ENCODE measurements around the gene MIF4GD.
"Not testable (repeated sequence)": the region's sequence is repeated elsewhere in the genome, so short reads cannot be mapped to it uniquely, and the experiment has no call there.

MIF4GD gene, protein sequence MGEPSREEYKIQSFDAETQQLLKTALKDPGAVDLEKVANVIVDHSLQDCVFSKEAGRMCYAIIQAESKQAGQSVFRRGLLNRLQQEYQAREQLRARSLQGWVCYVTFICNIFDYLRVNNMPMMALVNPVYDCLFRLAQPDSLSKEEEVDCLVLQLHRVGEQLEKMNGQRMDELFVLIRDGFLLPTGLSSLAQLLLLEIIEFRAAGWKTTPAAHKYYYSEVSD

DNA sequence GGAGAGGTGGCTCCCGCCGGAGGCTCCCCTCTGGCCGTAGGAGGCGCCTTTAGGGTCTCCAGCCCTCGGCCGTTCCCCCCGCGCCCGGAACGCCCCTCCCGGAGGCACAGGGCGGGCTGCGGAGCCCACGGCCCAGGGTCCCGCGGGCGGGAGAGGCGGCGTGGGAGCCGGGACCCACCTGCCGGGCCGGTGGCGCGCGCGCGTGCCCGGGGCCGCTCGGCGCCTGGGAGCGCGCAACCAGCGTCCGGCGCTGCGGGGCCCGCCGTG, at the start of gene MIF4GD:
Gene MIF4GD, minus strand, starts transcription at position 266 of the 267 bp plus-strand sequence. CDS start 1,036 bp downstream, outside the sequence.
- no peak for DNase-seq

- no peak for DNase-seq
These were observed 49.1 kb upstream of the MIF4GD start for GRCh38 chr17:75319904-75320691.

GRCh38 chr17:75318615-75319222, 47.7 kb upstream of the MIF4GD start:
- no peak for DNase-seq

DNA sequence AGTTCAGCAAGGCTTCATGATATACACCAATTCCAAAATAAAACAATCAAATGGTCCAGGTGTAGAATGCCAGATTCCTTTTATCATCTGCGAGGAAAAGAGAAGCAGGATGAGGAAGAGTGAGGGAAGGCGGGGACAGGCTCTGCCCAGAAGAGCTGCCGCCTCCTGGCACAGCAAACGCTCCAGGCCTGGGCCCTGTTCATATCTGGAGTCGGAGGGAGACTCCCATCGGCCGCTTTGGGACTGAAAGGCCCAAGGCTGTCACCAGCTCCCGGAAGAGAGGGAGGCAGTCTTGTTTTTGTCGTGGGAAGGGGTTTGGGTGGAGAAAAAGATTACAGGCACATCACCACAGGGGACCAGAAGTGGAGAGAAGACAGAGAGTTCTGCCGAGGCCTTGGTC, 47.2 kb upstream of the MIF4GD start:
- DNase-seq = no peak

- DNase-seq = no peak
These were observed 46.6 kb upstream of the MIF4GD start for GRCh38 chr17:75317671-75318070.

GRCh38 chr17:75316253-75316652, 45.2 kb upstream of the MIF4GD start:
- DNase-seq = no peak

GRCh38 chr17:75315541-75316243, 44.7 kb upstream of the MIF4GD start:
- DNase-seq = no peak

DNA sequence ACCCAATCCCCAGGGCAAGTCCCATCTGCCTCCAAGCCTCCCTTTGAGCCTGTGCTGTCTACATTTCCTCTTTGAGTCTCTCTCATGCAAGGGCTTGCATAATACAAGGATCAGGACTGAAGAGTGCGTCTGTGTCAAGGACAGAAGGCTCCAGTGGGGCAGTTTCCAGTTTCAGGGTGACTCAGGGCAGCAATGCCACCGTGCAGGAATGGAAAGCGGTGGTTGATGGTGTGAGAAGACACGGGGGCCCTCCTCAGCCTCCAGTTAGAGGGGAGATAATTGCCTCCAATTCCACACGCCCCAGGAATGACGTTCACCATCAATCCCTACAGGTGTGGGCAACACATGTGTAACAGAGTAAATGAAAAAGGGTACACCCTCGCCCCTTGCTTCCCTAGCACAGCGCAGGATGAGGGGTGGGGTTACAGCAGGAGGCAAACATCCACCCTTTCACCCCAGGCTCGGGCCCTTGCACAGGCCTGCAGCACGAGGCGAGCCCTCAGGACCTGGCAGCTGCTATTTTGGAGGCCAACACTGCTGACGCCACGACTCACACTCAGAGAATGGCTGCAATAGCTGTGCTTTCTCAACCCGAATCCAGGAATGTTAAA, 43.0 kb upstream of the MIF4GD start:
- DNase-seq = peak; percentile 94

- DNase-seq = no peak
These were observed 38.0 kb upstream of the MIF4GD start for GRCh38 chr17:75308732-75309629.

GRCh38 chr17:75307957-75308731, 37.1 kb upstream of the MIF4GD start:
- no peak for DNase-seq

GRCh38 chr17:75301502-75302206, 30.6 kb upstream of the MIF4GD start:
- no peak for DNase-seq

- DNase-seq = no peak
These were observed 30.0 kb upstream of the MIF4GD start for GRCh38 chr17:75301049-75301448.

DNA sequence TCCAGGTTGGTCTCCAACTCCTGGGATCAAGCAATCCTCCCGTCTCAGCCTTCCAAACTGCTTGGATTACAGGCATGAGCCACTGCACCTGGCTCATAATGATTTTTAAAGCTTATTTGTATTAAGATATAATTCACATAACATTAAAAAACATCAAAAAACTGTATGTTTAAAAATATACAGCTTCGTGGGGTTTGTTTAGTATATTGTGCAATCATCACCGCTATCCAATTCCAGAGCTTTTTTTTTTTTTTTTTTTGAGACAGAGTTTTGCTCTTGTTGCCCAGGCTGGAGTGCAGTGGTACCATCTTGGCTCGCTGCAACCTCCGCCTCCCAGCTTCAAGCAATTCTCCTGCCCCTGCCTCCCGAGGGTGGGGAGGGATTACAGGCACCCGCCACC, 29.2 kb upstream of the MIF4GD start:
- DNase-seq = no peak

DNA sequence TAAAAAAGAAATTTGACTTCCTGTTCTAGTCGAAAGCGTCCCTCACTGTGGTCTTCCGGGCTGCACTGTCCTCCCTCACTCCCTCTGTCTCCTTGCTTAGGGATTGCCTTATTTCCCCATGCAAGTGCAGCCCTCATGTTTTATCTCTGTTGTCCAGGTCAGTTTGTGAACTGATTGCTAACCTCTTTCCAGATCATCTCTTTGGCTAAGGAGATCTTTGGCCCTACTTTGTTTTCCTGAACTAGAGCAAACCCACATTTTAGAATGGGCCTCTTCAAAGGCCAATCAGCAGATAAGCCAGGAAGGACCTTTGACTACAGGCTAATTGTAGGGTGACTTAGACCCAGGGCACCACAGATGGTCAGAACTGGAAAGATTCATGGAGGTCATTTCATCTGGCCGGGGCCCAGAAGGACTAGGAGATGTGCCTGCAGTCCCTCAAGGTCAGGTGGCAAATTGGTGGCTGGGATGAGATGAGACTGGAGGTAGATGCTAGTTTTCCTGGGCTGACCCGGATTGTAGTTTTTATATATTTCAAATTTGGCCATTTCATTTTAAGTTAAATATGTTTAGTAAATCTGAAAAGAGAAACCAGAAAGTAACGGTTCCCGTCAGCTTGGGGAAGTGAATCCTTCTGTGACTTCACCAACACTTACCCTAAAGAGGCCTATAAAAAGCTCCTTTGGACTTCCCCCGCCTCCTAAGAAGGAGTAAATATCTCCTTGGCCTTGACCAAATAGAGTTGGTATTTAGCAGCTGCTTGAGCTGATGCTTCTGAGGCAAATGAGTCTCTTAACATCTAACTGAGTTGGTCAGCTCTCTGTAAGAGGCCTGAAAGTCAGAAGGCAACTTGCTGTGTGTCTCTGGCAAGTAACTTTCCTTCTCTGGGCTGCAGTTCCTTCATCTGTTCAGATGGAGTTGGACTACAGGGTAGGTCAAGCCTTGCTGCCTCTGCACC, 24.4 kb upstream of the MIF4GD start:
- no peak for DNase-seq

DNA sequence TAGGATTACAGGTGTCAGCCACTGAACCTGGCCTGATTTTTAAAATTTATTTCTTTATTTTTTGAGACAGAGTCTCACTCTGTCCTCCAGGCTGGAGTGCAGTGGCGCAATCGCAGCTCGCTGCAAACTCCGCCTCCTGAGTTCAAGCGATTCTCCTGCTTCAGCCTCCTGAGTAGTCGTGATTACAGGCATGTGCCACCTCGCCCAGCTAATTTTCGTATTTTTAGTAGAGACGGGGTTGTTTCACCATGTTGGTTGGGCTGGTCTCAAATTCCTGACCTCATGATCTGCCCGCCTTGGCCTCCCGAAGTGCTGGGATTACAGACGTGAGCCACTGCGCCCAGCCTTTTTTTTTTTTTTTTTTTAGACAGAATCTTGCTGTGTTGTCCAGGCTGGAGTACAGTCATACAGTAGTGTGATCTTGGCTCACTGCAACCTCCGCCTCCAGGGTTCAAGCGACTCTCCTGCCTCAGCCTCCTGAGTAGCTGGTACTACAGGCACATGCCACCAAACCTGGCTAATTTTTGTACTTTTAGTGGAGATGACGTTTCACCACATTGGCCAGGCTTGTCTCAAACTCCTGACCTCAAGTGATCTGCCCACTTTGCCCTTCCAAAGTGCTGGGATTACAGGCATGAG, 21.9 kb upstream of the MIF4GD start:
- DNase-seq = not testable (repeated sequence)

GRCh38 chr17:75289832-75290337, 18.9 kb upstream of the MIF4GD start:
- DNase-seq = peak; percentile 96 to 97

GRCh38 chr17:75289115-75289831, 18.2 kb upstream of the MIF4GD start, which contains the start of gene SLC25A19:
Gene SLC25A19 (minus strand): TSS chr17:75289433. CDS start chr17:75286764, 2,669 bp downstream.
- peak; percentile 100 for DNase-seq

DNA sequence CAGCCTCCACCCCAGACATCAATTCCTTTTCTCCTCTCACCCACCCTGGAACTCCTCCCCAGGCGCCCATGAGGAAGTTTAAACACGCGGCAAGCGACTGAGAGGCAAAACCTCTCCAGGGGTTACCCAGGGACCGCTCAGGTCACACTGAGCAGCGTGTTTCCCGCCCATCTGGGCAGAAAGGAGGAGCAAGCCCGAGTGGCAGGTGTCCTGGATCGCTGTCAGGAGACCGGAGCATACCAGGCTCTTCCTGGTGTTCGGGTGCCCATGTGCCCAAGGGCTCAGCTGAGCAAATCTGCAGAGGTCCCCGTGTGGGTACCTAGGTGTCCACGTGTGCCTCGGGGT, 17.7 kb upstream of the MIF4GD start:
- DNase-seq = peak; percentile 43 to 54

Measured in AML-193 (cell line).